HG03108 (cell line): ENCODE results near the gene BIN2.
"Not testable (repeated sequence)": the region's sequence is repeated elsewhere in the genome, so short reads cannot be mapped to it uniquely, and the experiment has no call there.

Experiments used
- ATAC-seq: cut with Tn5 transposase; IDR thresholded peaks from one replicate; pipeline ENCODE4 v1.9.1; 2021; ENCODE audit warnings: moderate library complexity; ENCODE audit not compliant: unreplicated experiment

Gene BIN2

DNA sequence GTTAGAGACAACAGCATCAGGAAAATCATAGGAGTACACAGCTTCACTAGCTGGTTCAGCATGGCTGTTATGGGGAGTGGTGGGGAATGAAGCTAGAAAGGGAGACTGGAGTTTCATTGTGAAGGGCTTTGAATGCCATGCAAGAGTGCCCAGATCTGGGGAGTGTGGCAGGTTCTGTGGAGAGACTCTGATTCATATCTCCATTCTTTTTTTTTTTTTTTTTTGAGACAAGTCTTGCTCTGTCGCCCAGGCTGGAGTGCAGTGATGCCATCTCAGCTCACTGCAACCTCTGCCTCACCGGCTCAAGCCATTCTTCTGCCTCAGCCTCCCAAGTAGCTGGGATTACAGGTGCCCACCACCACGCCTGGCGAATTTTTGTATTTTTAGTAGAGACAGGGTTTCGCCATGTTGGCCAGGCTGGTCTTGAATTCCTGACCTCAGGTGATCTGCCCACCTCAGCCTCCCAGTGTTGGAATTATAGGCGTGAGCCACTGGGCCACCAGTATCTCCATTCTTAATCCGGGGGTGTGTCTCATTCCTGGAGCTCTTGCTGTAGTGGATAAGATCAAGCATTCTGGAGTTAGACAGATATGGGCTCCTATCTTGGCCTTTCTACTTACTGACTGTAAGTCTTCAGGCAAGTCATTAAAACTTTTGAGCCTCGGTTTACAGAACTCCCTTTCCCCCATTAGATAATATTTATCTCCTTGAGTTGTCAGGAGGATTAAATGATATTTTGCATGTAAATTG is 5.7 kb downstream of the BIN2 start:
- ATAC-seq: not testable (repeated sequence)

DNA sequence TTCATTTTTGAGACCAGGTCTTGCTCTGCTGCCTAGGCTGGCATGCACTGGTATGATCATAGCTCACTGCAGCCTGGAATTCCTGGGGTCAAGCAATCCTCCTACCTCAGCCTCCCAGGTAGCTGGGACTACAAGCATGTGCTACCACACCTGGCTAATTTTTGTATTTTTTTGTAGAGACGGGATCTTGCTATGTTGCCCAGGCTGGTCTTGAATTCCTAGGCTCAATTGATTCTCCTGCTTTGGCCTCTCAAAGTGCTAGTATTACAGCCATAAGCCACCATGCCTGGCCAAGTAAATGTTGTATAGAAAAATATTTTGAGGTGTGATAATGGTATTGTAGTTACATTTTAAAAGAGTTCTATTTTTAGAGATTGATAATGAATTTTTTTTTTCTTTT is 12.6 kb downstream of the BIN2 start:
- no peak for ATAC-seq

DNA sequence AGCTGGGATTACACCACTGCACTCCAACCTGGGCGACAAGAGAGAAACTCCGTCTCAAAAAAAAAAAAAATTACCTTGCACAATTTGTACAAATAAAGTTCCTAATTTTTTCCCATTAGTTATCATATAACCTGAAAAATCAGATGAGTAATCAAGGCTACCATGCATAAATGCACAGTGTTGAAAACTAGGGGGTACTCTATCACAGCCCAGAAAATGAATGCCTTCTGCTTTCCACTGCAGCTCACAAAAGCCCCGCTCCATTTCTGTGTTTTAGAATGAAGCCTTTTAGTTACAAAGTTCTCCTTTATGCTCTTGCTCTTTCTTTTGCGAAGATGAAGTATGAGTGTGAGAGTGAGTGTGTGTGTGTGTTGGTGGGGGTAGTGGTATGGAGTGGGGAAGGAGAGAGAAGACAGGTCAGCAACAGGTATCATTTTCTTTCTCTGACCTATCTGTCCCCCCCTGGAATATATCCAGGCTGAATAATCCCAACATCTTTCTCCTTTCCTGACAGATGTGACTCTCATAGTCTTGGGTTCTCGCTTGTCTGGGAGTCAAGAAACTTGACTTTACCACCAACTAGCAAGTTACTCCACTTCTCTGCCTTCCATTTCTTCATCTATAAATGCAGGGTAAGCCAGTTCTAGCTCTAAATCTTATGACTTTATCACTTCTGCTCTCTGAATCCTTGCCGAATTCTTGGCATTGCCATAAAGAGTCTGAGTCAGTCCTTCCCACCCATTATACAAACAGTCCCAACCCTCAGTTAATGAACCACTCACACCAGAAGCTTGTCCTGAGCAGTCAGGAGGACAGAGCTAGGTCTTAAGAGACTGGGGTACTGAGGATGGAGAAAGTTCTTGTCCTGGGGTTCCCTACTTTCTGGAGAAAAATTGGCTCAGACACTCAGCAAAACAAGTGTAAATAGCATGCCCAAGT is 16.1 kb downstream of the BIN2 start:
- no peak for ATAC-seq

DNA sequence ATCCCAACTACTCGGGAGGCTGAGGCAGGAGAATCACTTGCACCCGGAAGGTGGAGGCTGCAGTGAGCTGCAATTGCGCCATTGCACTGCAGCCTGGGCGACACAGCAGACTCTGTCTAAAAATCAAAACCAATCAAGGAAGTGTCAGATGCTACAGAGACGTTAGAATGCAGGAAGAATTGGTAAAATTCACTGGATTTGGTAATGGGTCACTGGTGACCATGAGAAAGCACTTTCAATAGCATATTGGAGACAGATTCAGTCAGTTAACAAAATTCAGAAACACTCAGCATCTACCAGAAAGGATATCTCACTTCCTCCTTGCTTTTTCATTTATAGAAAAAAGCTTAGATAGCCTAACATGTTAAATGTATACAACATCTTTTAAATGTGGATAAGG is 17.5 kb downstream of the BIN2 start:
- ATAC-seq: no peak

DNA sequence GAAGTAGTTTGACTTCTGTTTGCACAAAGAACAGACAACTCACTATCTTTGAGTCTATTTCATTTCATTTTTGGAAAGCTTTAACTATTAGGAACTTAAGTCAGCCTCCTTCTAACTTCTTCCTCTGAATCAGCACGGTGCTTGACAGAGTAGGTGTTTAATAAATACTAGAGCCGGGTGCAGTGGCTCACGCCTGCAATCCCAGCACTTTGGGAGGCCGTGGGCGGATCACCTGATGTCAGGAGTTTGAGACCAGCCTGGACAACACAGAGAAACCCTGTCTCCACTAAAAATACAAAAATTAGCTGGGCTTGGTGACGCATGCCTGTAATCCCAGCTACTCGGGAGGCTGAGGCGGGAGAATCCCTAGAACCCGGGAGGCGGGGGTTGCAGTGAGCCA is 23.2 kb downstream of the BIN2 start:
- not testable (repeated sequence) for ATAC-seq

DNA sequence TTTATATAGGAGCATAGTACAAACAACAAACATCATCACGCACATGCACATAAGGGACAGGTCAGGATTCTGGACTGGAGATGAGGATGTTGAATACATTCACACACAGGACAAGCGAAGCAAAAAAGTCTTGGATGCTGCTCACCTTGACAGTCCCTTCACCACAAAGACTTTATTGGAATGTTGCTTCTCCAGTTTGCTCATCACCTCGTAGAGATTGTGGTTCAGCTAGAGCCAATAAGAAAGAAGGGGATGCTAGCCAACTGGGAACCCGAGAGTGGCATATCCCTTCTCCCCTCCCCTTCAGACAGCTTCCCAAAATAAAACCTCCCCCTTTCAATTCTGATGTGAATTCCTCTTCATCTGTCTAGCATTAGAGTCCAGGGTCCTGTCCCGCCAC is 28.3 kb downstream of the BIN2 start:
- no peak for ATAC-seq

DNA sequence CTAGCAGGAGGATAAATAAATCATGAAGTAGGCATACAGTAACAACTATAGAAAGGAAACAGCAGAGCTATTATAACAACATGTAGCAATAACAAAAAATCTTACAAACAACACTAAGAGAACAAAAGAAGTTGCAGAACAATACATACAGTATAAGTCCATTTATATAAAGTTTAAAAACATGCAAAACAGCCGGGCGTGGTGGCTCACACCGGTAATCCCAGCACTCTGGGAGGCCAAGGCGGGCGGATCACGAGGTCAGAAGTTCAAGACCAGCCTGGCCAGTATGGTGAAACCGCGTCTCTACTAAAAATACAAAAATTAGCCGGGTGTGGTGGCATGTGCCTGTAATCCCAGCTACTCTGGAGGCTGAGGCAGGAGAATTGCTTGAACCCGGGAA is 29.9 kb downstream of the BIN2 start:
- ATAC-seq: not testable (repeated sequence)

DNA sequence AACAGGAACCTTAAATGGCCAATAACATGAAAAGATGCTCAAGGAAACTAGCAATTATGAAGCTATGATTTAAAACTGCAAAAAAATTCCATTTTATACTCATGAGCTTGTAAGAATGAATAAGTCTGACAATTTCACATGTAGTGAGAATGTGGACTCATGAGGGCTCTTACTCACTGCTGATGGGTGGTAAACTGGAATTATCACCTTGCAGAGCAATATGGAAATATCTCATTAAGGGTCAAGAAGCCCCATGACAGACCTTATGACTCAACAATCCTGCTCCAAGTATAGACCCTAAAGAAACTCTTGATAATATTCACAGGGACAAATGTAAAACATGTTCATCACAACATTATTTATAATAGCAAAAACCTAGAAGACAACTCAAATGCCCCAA is 30.3 kb downstream of the BIN2 start:
- ATAC-seq: no peak

DNA sequence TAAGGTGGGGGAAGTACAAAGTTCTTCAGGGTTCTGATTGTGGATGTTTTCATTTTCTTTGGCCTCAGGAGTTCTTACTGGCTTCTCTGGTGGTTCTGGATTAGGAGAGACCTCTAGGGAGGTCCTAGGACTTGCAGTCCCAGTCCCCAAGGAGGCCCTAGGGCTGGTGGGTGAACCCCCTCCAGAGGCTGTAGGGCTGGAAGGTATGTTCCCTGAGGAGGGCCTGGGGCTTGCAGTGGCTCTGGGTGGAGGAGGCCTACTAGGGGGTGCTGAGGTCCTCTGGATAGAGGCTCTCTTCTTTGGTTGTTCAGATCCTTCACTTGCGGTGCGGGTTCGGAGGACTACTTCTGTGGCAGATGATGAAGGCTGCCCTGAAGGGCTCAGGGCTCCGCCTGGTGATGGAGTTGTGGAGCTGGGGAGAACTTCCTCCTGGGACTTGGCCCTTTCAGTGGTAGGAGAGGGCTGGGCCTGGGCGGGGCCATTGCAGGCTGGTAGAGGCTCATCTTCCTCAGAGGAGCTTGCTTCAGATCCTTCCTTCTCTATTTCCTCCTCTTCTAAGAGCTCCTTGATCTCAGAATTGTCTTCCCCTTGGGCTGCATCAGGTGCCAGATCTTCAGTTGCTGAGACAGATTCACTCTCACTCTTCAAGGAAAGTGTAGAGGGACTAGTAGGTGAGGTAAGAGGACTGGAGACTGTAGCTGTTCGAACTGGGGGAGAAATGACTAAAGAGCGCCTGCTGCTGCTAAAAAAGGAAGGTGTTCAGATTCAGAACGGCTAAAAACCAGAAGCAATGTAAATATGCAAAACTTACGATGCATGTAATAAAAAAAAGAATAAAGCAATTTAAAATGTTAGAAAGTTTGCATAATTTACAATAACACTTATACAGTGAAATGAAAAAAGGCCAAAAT is 32.1 kb downstream of the BIN2 start:
- not testable (repeated sequence) for ATAC-seq

DNA sequence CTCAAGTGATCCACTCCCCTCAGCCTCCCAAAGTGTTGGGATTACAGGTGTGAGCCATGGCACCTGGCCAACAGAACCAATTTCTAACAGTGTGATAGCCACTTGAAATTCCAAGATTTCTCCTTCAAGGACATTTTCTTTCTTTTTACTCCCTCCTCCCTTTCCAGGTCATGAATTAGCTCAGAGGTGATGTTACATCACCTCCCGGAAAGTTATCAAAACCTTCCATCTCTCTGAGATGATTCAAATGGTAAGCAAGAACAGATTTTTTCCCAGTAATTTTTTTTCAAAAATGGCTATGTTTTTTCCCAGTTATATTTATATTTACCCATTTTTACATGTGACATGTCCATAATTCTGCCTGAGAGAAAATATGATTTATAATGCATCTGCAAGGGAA is 38.1 kb downstream of the BIN2 start:
- ATAC-seq: no peak

DNA sequence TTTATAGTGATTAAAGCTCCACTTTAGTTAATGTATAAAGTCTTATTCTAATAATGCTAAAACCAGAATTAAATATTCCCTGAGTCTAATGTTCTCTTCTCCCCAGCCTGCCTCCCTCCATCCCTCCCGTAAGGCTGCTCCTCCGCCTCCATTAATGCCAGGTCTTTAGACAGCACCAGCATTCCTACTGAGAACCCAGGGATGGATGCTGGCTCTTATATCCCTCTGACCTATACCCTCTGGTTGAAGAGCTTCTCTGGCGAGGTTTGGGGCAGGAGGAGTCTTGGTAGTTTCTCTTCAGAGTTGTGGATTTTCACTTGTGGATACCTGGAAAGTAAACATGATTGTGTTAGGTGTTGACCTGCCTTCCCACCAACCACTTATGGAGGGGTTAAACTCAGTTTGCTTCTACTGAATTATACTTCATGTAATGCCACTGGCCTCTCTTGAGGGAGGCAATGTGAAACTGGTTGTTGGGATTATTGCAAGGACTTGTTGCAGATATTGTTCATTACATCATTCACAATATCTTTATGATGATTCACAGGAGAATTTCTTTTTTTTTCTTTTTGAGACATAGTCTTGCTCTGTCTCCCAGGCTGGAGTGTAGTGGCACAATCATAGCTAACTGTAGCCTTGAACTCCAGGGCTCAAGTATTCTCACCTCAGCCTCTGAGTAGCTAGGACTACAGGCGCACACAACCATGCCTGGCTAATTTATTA is 42.6 kb downstream of the BIN2 start:
- no peak for ATAC-seq

DNA sequence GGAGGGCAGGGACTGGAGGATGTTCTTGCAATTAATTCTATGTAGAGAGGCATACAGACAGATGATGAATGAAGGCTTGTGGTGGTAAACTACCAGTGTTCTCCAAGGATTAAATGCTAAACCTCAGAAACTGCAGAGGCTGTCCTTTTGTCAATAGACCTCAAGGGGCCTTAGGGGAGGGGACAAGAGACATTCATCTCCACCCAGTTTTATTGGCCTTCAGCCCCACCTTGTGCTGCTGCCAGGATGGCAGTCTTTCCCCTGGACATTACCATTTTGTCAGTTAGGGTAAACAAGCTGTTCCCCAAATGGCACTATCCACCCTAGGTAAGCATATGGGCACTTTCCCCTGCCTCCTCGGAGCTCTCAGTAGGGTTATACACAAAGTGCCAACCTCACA is 48.9 kb downstream of the BIN2 start:
- no peak for ATAC-seq

DNA sequence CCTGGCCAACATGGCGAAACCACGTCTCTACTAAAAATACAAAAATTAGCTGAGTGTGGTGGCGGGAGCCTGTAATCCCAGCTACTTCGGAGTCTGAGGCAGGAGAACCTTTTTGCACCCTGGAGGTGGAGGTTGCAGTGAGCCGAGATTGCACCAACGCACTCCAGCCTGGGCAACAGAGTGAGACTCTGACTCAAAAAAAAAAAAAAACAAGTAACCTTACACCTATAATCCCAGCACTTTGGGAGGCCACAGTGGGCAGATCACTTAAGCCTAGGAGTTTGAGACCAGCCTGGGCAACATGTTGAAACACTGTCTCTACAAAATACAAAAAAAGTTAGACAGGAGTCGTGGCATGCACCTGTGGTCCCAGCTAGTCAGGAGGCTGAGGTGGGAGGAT is 51.2 kb downstream of the BIN2 start:
- not testable (repeated sequence) for ATAC-seq

DNA sequence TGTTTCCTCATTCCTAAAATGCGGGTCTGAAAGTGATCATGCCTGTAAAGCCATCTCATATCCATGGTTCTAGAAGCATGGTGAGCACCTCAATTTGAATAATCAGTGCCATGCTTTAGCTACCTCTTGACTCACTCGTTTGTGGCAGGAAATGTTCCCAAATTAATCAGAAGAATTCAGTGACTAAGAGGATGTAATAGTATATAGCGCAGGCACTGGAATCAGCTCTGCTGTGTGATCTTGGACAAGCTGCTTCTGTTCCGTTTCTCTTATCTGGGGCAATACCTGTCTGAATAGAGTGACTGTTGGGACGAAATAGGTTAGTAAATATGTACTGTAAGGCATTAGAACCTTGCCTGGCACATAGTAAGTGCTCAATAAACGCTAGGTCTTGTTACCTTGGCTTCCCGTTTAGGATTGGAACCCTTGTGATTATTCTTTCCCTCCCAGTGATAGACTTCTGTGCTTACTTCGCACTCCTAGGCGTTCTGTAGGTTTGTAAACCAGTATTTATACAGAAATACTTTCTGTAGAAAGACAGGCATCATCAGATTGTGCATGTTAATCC is 52.9 kb downstream of the BIN2 start:
- ATAC-seq: no peak

DNA sequence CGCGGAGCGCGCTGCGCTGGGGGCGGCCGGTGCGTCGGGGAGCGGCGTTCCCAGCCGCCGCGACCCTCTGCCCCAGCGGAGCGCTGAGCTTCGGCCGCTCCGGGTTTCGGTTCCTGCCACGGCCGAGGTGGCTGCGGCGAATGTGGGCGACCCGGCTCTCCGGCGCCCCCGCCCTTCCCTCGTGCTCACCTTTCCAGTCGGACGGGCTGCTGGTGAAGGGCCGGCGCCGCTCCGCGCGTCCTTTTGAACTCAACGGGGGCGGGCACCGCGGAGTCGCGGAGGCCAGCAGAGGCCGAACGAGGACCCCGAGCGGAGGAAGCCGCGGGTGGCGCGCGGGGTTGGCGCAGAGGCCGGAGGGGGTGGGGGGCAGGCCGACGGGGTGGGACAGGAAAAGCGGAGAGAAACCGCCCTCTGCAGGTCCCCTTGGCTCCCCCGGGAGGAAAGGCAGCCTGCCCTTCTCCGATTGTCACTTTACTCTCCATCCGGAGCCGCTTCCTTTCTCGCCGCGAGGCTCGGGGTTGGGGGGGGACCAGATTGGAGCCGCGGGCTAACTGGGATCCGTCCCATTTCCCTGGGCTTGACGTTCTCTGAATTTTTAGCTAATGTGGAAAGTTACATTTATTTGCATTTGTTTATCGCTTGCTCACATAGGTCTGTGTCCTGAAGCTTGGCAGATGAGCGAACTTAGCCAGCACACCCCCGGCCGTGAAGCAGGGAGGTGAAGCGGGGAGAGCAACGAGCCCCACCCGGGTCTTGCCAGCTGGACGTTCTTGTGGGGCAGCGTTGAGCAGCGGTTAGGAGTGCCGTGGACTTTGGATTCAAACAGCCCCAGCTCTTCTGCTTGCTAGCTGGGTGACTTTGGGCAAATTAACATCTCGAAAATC is 53.7 kb downstream of the BIN2 start, which contains the start of gene SMAGP:
SMAGP (minus strand) TSS at position 349 of the 884 bp plus-strand sequence. CDS start 1,137 bp downstream, outside the sequence.
- peak; percentile 67 for ATAC-seq

DNA sequence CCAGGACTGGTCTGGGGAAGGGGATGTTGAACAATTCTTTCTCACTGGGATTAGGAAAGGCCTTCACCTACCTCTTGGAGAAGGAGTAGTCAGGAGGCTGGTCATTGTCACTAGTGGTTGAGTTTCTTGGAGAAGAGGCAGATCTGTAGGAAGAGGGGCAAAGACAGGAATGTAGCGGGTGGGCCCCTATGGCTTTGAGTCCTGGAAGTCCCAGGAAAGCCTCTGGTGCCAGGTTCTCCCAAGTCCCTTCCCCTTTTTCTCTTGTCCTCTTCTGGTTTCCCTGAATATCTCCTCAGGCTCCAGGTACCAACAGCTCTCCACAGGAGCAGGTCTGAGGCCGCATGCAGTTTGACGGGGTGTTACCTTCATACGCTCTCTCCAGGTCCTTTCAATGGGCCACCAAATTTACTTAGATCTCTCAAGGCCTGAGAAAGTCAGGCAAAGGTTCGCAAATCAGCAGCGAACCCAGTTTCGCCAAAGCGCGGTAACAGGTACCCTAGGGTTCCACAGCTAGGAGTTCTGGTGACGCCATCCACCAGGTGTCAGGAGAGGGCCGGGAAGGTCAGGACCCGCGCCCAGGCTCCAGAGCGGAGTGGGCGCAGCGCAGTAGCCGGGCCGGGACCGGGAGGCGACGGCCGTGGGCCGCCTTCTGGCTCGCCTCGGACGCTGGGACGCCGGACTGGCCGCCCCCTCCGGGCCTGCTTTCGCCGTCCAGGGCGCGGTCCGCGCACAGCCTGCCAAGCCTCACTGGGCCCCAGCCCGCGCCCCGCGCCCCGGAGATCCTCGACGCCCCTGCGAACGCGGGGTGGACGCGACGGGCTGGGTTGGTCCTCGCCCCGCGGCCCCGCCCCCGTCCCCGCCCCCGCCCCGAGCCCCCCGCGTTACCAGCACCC is 54.6 kb downstream of the BIN2 start:
- ATAC-seq: peak; percentile 41

DNA sequence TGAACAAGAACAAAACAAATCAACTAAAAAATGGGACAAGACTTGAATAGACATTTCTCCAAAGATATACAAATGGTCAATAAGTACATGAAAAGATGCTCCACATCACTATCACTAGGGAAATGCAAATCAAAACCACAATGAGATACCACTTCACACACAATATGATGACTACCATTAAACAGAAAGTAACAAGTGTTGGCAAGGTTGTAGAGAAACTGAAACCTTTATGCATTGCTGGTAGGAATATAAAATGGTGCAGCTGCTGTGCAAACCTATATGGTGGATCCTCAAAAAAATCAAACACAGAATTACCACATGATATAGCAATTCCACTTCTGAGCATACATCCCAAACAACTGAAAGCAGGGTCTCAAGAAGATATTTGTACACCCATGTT is 59.0 kb downstream of the BIN2 start:
- ATAC-seq: no peak

DNA sequence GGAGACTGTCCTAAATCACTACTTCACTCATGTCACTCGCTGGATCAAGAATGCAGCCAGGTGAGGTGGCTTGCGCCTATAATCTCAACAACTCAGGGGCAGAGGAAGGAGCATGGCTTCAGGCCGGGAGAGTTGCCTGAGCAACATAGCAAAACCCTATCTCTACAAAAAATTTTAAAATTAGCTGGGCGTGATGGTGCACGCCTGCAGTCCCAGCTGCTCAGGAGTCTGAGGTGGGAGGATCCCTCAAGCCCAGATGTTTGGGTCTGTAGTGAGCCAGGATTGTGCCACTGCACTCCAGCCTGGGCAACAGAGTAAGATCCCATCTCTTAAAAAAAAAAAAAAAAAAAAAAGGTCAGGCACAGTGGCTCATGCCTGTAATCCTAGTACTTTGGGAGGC is 59.7 kb downstream of the BIN2 start:
- no peak for ATAC-seq
